Measurements from ENCODE around the gene ACOXL.

Gene ACOXL

GRCh38 chr2:111011218-111011617 lies 278.8 kb downstream of the ACOXL start:
- no peak for FAIRE-seq
- TF ChIP-seq POLR2AphosphoS5 (IDR thresholded peaks at IDR 0.05; ENCODE audit: low read depth, low read length) (no peak), POLR2A (IDR thresholded peaks at IDR 0.05; ENCODE audit: low read depth, low read length) (no peak), TAF1 (IDR thresholded peaks at IDR 0.05; ENCODE audit: borderline replicate concordance, low read depth, low read length) (no peak)

GRCh38 chr2:111015283-111015995 lies 283.1 kb downstream of the ACOXL start:
- no peak for DNase-seq (ENCODE audit: insufficient read length)
- TF ChIP-seq POLR2A (IDR thresholded peaks at IDR 0.05; ENCODE audit: low read depth, low read length) (no peak), TAF1 (IDR thresholded peaks at IDR 0.05; ENCODE audit: borderline replicate concordance, low read depth, low read length) (no peak), POLR2AphosphoS5 (IDR thresholded peaks at IDR 0.05; ENCODE audit: low read depth, low read length) (no peak)
- no peak for FAIRE-seq

More at GRCh38 chr2:111011218-111011617, 278.8 kb downstream of the ACOXL start:
- DNase-seq (ENCODE audit: insufficient read length), result no peak

- TF ChIP-seq POLR2AphosphoS5 (IDR thresholded peaks at IDR 0.05; ENCODE audit: low read depth, low read length), result no peak
- no peak for TF ChIP-seq POLR2A (IDR thresholded peaks at IDR 0.05; ENCODE audit: low read depth, low read length)
- no peak for TF ChIP-seq TAF1 (IDR thresholded peaks at IDR 0.05; ENCODE audit: borderline replicate concordance, low read depth, low read length)
- no peak for FAIRE-seq
- DNase-seq (ENCODE audit: insufficient read length), result no peak
Measured at GRCh38 chr2:111017034-111017622, 284.8 kb downstream of the ACOXL start.

GRCh38 chr2:111017909-111018308 lies 285.5 kb downstream of the ACOXL start:
- TF ChIP-seq POLR2AphosphoS5 (IDR thresholded peaks at IDR 0.05; ENCODE audit: low read depth, low read length) (no peak), TAF1 (IDR thresholded peaks at IDR 0.05; ENCODE audit: borderline replicate concordance, low read depth, low read length) (no peak), POLR2A (IDR thresholded peaks at IDR 0.05; ENCODE audit: low read depth, low read length) (no peak)
- FAIRE-seq, result no peak
- no peak for DNase-seq (ENCODE audit: insufficient read length)

GRCh38 chr2:111019381-111019780 lies 287.0 kb downstream of the ACOXL start:
- no peak for DNase-seq (ENCODE audit: insufficient read length)
- no peak for FAIRE-seq
- no peak for TF ChIP-seq POLR2AphosphoS5 (IDR thresholded peaks at IDR 0.05; ENCODE audit: low read depth, low read length)
- TF ChIP-seq TAF1 (IDR thresholded peaks at IDR 0.05; ENCODE audit: borderline replicate concordance, low read depth, low read length), result no peak
- TF ChIP-seq POLR2A (IDR thresholded peaks at IDR 0.05; ENCODE audit: low read depth, low read length), result no peak

- TF ChIP-seq POLR2AphosphoS5 (IDR thresholded peaks at IDR 0.05; ENCODE audit: low read depth, low read length), result no peak
- TF ChIP-seq TAF1 (IDR thresholded peaks at IDR 0.05; ENCODE audit: borderline replicate concordance, low read depth, low read length), result no peak
- TF ChIP-seq POLR2A (IDR thresholded peaks at IDR 0.05; ENCODE audit: low read depth, low read length), result no peak
- DNase-seq (ENCODE audit: insufficient read length), result no peak
- no peak for FAIRE-seq
Measured at GRCh38 chr2:111022633-111023032, 290.3 kb downstream of the ACOXL start.

- FAIRE-seq, result no peak
- TF ChIP-seq POLR2A (IDR thresholded peaks at IDR 0.05; ENCODE audit: low read depth, low read length), result no peak
- no peak for TF ChIP-seq TAF1 (IDR thresholded peaks at IDR 0.05; ENCODE audit: borderline replicate concordance, low read depth, low read length)
- TF ChIP-seq POLR2AphosphoS5 (IDR thresholded peaks at IDR 0.05; ENCODE audit: low read depth, low read length), result no peak
Measured at GRCh38 chr2:111024496-111024895, 292.1 kb downstream of the ACOXL start.

GRCh38 chr2:111025288-111025687 lies 292.9 kb downstream of the ACOXL start:
- FAIRE-seq (no peak), DNase-seq (ENCODE audit: insufficient read length) (no peak)
- no peak for TF ChIP-seq POLR2A (IDR thresholded peaks at IDR 0.05; ENCODE audit: low read depth, low read length)
- TF ChIP-seq TAF1 (IDR thresholded peaks at IDR 0.05; ENCODE audit: borderline replicate concordance, low read depth, low read length), result no peak

More at GRCh38 chr2:111024496-111024895, 292.1 kb downstream of the ACOXL start:
- DNase-seq (ENCODE audit: insufficient read length), result no peak

- DNase-seq (ENCODE audit: insufficient read length), result no peak
- no peak for TF ChIP-seq POLR2A (IDR thresholded peaks at IDR 0.05; ENCODE audit: low read depth, low read length)
- TF ChIP-seq TAF1 (IDR thresholded peaks at IDR 0.05; ENCODE audit: borderline replicate concordance, low read depth, low read length), result no peak
- no peak for TF ChIP-seq POLR2AphosphoS5 (IDR thresholded peaks at IDR 0.05; ENCODE audit: low read depth, low read length)
- FAIRE-seq, result no peak
Measured at GRCh38 chr2:111028720-111029119, 296.3 kb downstream of the ACOXL start.

- FAIRE-seq (no peak), DNase-seq (ENCODE audit: insufficient read length) (no peak)
Measured at GRCh38 chr2:111029181-111029927, 297.0 kb downstream of the ACOXL start.

GRCh38 chr2:111030260-111030891 lies 298.0 kb downstream of the ACOXL start:
- DNase-seq (ENCODE audit: insufficient read length), result no peak
- FAIRE-seq, result no peak
- TF ChIP-seq POLR2A (IDR thresholded peaks at IDR 0.05; ENCODE audit: low read depth, low read length) (no peak), POLR2AphosphoS5 (IDR thresholded peaks at IDR 0.05; ENCODE audit: low read depth, low read length) (no peak), TAF1 (IDR thresholded peaks at IDR 0.05; ENCODE audit: borderline replicate concordance, low read depth, low read length) (no peak)

More at GRCh38 chr2:111029181-111029927, 297.0 kb downstream of the ACOXL start:
- TF ChIP-seq POLR2A (IDR thresholded peaks at IDR 0.05; ENCODE audit: low read depth, low read length) (no peak), TAF1 (IDR thresholded peaks at IDR 0.05; ENCODE audit: borderline replicate concordance, low read depth, low read length) (no peak), POLR2AphosphoS5 (IDR thresholded peaks at IDR 0.05; ENCODE audit: low read depth, low read length) (no peak)
